Measurements from ENCODE around the gene ARHGAP30. TPM values are rescaled to one million over a fixed set of nuclear protein-coding genes. Genes with fewer than 3 reads are reported as not detected.
"Not testable (repeated sequence)": the region's sequence is repeated elsewhere in the genome, so short reads cannot be mapped to it uniquely, and the experiment has no call there.

The ARHGAP30 gene
- total RNA-seq, 1 experiment from 2014 or later: 0.12 TPM

DNA sequence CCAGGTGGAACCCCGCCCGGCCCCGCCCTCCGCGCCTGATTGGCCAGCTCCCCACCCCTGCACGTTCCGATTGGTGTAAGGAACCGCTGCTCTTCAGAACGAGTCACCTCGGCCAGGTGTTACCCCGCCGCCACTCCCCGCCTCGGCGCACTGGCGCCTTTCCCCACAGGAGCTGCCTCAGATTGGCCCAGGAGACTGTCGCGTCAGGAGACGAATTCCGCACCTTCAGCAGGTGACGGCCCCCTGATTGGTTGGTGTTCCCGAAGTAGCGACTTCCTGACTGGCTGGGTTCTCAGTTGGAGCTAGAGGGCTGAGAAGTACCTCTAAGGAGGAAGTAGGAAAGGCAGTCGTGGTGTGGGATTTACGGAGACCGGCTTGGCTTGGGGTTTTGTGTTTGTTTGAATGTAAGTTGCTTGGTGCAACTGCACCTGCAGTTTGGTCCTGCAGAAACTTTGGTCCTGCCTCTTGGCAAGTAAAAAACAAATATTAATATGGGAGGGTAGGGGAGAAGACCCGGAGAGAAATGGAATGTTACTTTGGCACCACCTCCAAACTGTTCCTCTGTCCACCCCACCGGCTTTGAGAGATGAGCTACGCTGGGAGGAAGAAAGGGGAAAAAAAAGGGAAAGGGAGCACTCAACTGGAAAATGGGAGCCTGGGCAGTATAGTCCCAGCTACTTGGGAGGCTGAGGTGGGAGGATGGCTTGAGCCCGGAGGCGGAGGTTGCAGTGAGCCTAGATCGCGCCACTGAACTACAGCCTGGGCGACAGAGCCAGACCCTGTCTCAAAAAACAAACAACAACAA lies 48.3 kb downstream of the ARHGAP30 start:
- no peaks in the 10 kb centered on the region for H3K27me3 ChIP-seq
- H3K9me3 ChIP-seq (replicated peaks): no peaks in the 10 kb centered on the region
- H3K4me1 ChIP-seq: no peaks in the 10 kb centered on the region
- no peak overlapping the region for H3K27ac ChIP-seq
- no peaks in the 10 kb centered on the region for H3K36me3 ChIP-seq
- no peak for DNase-seq
- H3K4me3 ChIP-seq: no peak overlapping the region

DNA sequence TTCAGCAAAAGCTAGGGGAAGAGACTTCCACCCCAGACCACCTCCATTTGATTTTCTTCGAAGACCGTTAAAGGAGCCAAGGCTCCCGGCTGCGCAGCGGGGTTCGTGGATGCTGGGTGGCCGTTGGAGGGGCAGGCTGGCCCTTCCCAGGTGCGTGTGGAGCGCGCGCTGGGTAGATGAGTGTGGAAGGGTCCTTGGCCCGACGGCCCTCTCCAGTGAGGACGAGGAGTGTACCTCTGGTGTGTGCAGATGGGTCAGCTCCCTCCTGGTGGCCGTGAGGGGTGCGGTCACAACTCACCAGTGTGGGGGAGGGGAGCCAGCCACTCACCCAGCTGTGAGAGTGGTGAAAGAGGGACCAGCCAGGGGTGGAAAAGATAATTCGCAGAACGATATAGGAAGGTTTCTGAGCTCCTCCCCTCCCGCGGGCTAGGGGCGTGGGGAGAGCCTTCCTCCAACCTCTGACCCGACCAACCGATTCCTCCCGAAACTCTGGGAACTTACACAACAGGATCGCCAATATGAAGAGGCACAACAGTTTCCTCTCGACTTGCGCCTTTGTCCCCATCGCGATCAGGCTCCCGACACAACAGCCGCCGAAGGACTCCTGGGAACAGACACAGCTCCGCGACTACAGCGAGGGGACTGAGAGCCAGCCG lies 49.1 kb downstream of the ARHGAP30 start, which contains the start of gene F11R:
F11R (minus strand) TSS at position 644 of the 656 bp plus-strand sequence; CDS start at position 565, 79 bp downstream.
- Histone ChIP-seq H3K27me3 (no peaks in the 10 kb centered on the region), H3K4me1 (no peaks in the 10 kb centered on the region), H3K9me3 (replicated peaks) (no peaks in the 10 kb centered on the region), H3K4me3 (no peak within 1 kb of the TSS), H3K36me3 (no peaks in the 10 kb centered on the region), H3K27ac (no peak within 1 kb of the TSS)
- no peak for DNase-seq

- H3K4me3 ChIP-seq: no peak overlapping the region
- no peaks in the 10 kb centered on the region for H3K9me3 ChIP-seq (replicated peaks)
- no peak overlapping the region for H3K27ac ChIP-seq
- H3K36me3 ChIP-seq: no peaks in the 10 kb centered on the region
- DNase-seq: no peak
- no peaks in the 10 kb centered on the region for H3K4me1 ChIP-seq
- no peaks in the 10 kb centered on the region for H3K27me3 ChIP-seq
Observed at GRCh38 chr1:161019751-161020495, 49.8 kb downstream of the ARHGAP30 start.

- H3K4me3 ChIP-seq; H3K36me3 ChIP-seq; H3K4me1 ChIP-seq; H3K9me3 ChIP-seq (replicated peaks); H3K27ac ChIP-seq; H3K27me3 ChIP-seq; DNase-seq: not testable (repeated sequence)
Observed at GRCh38 chr1:161019111-161019660, 50.5 kb downstream of the ARHGAP30 start.

DNA sequence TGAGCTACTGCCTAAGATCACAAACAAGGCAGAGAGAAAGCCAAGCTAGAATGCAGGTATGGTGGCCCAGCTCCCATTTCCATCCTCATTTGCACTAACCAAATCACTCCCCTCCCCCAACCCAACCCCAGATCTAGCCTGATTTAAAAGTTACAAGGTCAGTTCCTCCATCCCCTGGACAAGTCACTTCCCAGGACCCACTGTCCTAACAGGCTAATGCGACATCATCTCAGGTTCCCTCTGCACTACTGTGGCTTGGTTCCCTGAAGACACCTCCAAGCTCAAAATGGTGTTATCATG lies 51.1 kb downstream of the ARHGAP30 start:
- H3K9me3 ChIP-seq (replicated peaks): no peaks in the 10 kb centered on the region
- DNase-seq: no peak
- H3K36me3 ChIP-seq: no peaks in the 10 kb centered on the region
- H3K27me3 ChIP-seq: no peaks in the 10 kb centered on the region
- no peak overlapping the region for H3K27ac ChIP-seq
- H3K4me3 ChIP-seq: no peak overlapping the region
- H3K4me1 ChIP-seq: peaks cover 6% of the 10 kb centered on the region

DNA sequence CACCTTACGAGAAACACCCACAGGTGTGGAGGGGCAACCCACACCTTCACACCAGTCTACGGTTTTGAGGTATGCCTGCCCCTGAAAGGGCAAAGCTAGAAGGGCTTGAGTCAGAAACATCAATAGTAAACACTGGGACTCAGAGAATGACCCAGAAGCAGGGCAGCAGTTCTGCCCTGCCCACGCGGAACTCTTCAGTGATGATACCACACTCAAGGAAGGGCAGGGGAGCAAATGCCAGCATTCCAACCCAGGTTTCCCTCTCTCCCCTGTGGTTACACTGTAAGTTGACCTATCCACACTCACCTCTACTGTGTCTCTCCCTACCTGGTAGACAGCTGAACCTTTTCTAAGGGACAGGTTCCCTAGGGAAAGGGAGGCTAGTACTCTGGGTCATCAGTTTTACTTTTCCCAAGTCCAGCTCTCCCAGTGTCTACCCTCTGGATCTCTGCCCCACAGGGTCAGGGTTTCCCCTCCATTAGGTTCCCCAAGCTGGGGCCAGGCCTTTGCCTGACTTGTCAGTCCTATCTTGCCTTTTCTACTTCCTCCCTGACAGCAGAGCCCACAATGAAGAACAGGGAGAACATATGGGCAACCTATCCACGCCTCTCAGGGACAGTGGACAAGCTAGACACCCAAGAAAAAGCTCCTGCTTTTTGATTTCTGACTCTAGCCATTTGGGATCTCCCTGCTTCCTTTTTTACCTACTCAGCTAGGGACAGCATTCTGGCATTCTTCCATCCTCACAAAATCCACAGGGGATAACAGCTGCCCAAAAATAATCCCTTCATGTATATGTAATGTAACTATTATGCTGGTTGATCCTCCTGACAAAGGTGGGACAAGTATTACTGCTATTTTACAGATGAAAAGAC lies 51.7 kb downstream of the ARHGAP30 start:
- H3K27ac ChIP-seq: no peak overlapping the region
- peaks cover 12% of the 10 kb centered on the region for H3K4me1 ChIP-seq
- no peak overlapping the region for H3K4me3 ChIP-seq
- DNase-seq: peak in 1 of 2 experiments; percentile 14
- H3K36me3 ChIP-seq: no peaks in the 10 kb centered on the region
- H3K27me3 ChIP-seq: no peaks in the 10 kb centered on the region
- H3K9me3 ChIP-seq (replicated peaks): no peaks in the 10 kb centered on the region

DNA sequence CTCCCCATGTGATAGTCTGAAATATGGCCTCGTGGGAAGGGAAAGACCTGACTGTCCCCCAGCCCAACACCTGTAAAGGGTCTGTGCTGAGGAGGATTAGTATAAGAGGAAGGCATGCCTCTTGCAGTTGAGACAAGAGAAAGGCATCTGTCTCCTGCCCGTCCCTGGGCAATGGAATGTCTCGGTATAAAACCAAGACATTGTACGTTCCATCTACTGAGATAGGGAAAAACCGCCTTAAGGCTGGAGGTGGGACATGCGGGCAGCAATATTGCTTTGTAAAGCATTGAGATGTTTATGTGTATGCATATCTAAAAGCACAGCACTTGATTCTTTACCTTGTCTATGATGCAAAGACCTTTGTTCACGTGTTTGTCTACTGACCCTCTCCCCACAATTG lies 52.5 kb downstream of the ARHGAP30 start:
- H3K4me3 ChIP-seq; H3K27ac ChIP-seq; H3K9me3 ChIP-seq (replicated peaks); DNase-seq; H3K36me3 ChIP-seq; H3K27me3 ChIP-seq: not testable (repeated sequence)
- peaks cover 12% of the 10 kb centered on the region for H3K4me1 ChIP-seq

DNA sequence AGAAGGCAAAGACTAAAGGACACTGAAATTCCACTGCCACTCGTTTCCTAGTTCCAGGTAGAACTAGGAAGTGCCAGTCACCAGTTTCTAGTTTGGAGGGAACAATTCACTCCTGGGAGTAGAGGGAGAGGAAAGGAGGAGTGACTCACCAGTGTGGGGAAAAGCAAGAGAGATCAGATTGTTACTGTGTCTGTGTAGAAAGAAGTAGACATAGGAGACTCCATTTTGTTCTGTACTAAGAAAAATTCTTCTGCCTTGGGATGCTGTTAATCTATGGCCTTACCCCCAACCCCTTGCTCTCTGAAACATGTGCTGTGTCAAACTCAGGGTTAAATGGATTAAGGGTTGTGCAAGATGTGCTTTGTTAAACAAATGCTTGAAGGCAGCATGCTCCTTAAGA lies 53.0 kb downstream of the ARHGAP30 start:
- not testable (repeated sequence) for DNase-seq; H3K27me3 ChIP-seq; H3K9me3 ChIP-seq (replicated peaks); H3K4me3 ChIP-seq; H3K27ac ChIP-seq; H3K36me3 ChIP-seq
- peaks cover 12% of the 10 kb centered on the region for H3K4me1 ChIP-seq

DNA sequence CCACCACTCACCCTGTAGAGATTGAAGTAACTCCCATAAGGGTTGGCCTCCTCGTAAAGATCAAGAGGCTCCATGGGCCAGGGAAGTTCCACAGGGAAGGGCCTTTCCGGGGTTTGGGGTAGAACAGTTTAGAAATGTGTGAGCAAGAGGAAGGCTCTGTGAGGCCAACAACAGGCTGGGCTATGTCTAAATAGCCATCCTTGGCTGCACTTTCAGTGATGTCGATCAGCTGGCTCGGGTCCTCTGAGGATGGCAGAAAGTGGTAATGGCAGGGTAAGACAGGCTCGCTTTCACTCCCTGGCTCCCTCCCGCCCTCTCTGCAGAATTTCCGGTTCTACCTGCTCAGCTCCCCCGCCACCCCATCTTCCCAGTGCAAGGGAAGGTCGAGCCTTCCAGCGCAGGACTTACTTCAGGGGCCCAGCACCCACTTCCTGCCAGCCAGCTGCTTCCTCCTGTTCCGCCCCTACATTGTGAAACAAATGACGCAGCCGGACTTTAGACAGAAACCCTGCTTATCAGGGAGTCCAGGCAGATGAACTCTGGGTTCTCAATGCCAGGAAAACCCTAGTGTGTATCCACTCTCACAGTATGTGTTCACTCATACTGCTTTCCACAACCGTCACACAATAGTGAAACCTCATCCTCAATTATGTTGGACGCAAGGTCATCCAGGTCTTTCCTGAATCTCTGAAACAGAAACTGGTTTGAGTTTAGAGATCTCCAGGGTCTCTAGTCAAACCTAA lies 56.0 kb downstream of the ARHGAP30 start:
- no peaks in the 10 kb centered on the region for H3K27me3 ChIP-seq
- H3K4me3 ChIP-seq: no peak overlapping the region
- DNase-seq: peak; percentile 49 to 59
- H3K27ac ChIP-seq: peak overlapping the region; percentile 40
- peaks cover 12% of the 10 kb centered on the region for H3K4me1 ChIP-seq
- H3K9me3 ChIP-seq (replicated peaks): no peaks in the 10 kb centered on the region
- no peaks in the 10 kb centered on the region for H3K36me3 ChIP-seq

DNA sequence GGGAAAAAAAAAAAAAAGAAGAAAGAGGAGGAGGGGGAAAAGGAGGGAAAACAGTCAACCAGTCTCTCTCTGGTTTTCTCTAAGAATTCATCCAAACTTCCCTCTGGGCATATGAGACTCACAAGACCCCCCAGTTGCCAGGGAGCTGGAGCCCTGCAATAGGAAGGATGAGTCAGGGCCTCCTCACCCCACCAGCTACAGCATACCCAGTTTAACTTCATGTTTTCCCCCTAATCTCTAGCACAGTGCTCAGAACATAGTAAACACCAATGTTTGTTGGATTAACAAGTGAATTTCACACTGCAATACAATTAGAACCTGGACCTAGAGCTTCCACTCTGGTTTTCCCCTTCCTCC lies 56.6 kb downstream of the ARHGAP30 start:
- DNase-seq: no peak
- H3K27me3 ChIP-seq: no peaks in the 10 kb centered on the region
- H3K4me1 ChIP-seq: peaks cover 12% of the 10 kb centered on the region
- no peaks in the 10 kb centered on the region for H3K36me3 ChIP-seq
- H3K4me3 ChIP-seq: no peak overlapping the region
- H3K9me3 ChIP-seq (replicated peaks): no peaks in the 10 kb centered on the region
- H3K27ac ChIP-seq: peak overlapping the region; percentile 40

DNA sequence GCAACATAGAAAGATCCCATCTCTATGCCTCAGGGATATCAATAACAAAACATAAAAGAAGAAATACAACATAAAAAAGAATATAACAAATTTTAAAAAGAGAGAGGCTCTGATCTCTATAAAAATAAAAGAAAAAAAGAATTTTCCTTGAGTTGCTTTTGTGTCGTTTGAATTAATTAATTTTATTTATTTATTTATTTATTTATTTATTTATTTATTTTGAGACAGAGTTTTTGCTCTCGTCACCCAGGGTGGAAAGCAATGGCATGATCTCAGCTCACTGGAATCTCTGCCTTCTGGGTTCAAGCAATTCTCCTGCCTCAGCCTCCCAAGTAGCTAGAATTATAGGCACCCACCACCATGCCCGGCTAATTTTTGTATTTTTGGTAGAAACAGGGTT lies 57.3 kb downstream of the ARHGAP30 start:
- Histone ChIP-seq H3K27ac (no peak overlapping the region), H3K36me3 (no peaks in the 10 kb centered on the region), H3K27me3 (no peaks in the 10 kb centered on the region), H3K9me3 (replicated peaks) (no peaks in the 10 kb centered on the region), H3K4me1 (peaks cover 12% of the 10 kb centered on the region), H3K4me3 (no peak overlapping the region)
- no peak for DNase-seq

DNA sequence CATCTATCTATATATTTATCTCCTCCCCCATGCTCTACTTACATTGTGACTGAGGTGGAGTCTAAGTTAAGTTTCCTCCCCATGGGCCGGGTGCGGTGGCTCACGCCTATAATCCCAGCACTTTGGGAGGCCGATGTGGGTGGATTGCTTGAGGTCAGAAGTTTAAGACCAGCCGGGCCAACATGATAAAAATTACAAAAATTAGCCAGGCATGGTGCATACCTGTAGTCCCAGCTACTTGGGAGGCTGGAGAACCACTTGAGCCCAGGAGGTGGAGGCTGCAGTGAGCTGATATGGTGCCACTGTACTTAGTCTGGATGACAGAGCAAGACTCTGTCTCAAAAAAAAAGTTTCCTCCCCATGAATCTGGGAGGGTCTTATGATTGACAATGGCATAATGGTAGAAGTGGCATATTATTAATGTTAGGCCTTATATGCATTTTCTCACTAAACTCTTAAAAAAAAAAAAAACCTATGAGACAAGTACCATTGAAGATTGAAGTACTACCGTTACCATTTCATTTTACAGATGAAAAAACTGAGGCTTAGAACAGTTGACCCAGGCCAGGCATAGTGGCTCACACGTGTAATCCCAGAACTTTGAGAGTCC lies 60.0 kb downstream of the ARHGAP30 start:
- DNase-seq: no peak
- no peaks in the 10 kb centered on the region for H3K9me3 ChIP-seq (replicated peaks)
- no peaks in the 10 kb centered on the region for H3K27me3 ChIP-seq
- H3K36me3 ChIP-seq: no peaks in the 10 kb centered on the region
- no peak overlapping the region for H3K4me3 ChIP-seq
- no peak overlapping the region for H3K27ac ChIP-seq
- peaks cover 12% of the 10 kb centered on the region for H3K4me1 ChIP-seq

DNA sequence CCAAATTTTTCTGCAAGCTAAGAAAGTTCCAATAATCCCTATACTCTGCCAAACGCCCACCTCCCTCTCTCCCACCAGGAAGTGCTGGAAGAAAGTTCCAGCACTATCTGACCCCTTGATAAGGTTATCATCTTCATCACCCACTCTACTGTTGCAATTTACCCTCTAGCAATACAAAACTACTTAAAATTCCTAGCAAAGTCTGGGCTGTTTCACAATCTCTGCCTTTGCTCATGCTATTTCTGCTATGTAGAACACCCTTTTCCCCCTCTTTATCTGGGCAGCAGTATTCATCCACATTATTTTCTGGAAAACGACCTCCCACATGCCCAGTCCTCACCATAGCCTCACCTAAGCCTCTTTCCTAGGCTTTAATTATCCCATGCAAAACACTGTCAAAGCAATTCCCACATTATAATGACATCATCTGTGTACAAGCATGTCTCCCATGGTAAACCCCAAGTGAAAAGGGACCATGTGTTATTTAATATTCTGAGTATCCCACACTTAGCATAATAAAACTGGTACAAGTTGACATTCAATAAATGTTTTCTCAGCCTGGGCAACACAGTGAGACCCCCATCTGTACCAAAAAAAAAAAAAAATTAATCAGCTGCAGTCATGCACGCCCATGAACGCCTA lies 60.7 kb downstream of the ARHGAP30 start:
- Histone ChIP-seq H3K4me1 (peaks cover 8% of the 10 kb centered on the region), H3K27ac (no peak overlapping the region), H3K36me3 (no peaks in the 10 kb centered on the region)

More for the DNA sequence above, 60.7 kb downstream of the ARHGAP30 start:
- no peak overlapping the region for H3K4me3 ChIP-seq
- H3K27me3 ChIP-seq: no peaks in the 10 kb centered on the region
- no peak for DNase-seq
- H3K9me3 ChIP-seq (replicated peaks): no peaks in the 10 kb centered on the region

Data from SJCRH30 (cell line).